ENCODE results near the gene TSR1.
A peak's percentile ranks its signal among the peaks of the same experiment; 100 is the strongest.

TSR1 gene

DNA sequence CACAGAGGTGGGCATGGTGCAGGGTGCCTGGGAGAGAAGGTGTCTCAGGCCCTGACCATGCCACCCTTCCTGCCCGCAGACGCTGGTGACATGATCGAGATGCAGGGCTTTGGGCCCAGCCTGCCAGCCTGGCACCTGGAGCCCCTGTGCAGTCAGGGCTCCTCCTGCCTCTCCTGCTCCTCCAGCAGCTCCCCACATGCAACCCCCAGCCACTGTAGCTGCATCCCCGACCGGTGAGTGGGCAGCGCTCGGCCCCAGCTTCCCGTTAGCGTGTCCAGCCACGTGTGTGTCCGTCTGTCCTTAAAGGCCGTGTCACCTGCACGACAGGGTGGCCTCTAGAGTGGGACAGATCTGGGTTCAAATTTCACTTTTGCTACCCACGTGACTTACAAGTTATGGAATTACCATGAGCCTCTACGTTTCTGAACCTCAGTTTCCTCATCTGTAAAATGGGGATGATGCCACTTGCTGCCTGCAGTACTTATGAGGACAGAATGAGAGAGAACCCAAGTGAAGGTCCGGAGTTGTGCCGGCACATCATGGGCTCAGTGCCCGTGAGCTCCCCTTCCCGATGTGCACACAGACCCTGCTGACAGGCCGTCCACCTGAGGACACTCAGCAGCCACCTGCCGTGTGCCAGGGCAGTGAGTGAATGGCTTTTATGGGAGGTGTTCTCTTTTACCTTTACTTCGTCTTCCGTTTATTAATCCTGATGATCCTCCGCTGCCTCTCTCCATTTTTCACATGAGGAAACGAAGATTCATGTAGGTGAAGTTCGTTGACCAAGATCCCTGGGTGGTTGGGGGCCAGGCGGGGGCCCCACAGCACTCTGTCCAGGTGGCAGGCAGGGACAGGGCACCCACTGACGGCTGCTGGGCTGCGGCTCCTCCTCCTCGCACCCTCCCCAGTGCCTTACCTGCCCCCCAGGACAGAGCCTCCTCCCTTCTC lies 35.2 kb upstream of the TSR1 start:
- ChIA-PET CTCF (interaction anchor here (2.4 kb wide), 1 partner anchor 10 kb away, joined by 12 read pairs; no protein-coding TSS in a partner anchor), POLR2A (no interaction called here)
- TF ChIP-seq BHLHE40 (IDR thresholded peaks at IDR 0.05; ENCODE audit: borderline replicate concordance) (no peak), FOXA1 (IDR thresholded peaks at IDR 0.05) (no peak), ARNT (IDR thresholded peaks at IDR 0.05) (no peak), LEF1 (IDR thresholded peaks at IDR 0.05; ENCODE audit: borderline replicate concordance) (no peak), ZNF384 (IDR thresholded peaks at IDR 0.05) (no peak), NFRKB (IDR thresholded peaks at IDR 0.05) (no peak), TARDBP (IDR thresholded peaks at IDR 0.05) (no peak), PKNOX1 (IDR thresholded peaks at IDR 0.05) (no peak), CTBP1 (IDR thresholded peaks at IDR 0.05; ENCODE audit: borderline replicate concordance) (no peak), HDGF (IDR thresholded peaks at IDR 0.05; ENCODE audit: borderline replicate concordance) (no peak), ELF4 (IDR thresholded peaks at IDR 0.05) (no peak)
- no peak for DNase-seq (ENCODE audit: extremely low spot score)

- no peak for TF ChIP-seq CTBP1 (IDR thresholded peaks at IDR 0.05; ENCODE audit: borderline replicate concordance)
- no peak for TF ChIP-seq NFRKB (IDR thresholded peaks at IDR 0.05)
- TF ChIP-seq LEF1 (IDR thresholded peaks at IDR 0.05; ENCODE audit: borderline replicate concordance), result no peak
- no peak for TF ChIP-seq HDGF (IDR thresholded peaks at IDR 0.05; ENCODE audit: borderline replicate concordance)
- no peak for TF ChIP-seq BHLHE40 (IDR thresholded peaks at IDR 0.05; ENCODE audit: borderline replicate concordance)
- TF ChIP-seq ELF4 (IDR thresholded peaks at IDR 0.05), result no peak
- no peak for TF ChIP-seq FOXA1 (IDR thresholded peaks at IDR 0.05)
- no peak for TF ChIP-seq FOXM1 (IDR thresholded peaks at IDR 0.05; ENCODE audit: borderline replicate concordance)
- TF ChIP-seq ZNF384 (IDR thresholded peaks at IDR 0.05), result no peak
- no peak for DNase-seq (ENCODE audit: extremely low spot score)
- ChIA-PET POLR2A (no interaction called here), CTCF (interaction anchor here (0.7 to 2.4 kb wide), 3 partner anchors 12 to 46 kb away, joined by 3 to 12 read pairs (median 7); no protein-coding TSS in a partner anchor)
Observed at GRCh38 chr17:2370211-2370589, 33.9 kb upstream of the TSR1 start.

DNA sequence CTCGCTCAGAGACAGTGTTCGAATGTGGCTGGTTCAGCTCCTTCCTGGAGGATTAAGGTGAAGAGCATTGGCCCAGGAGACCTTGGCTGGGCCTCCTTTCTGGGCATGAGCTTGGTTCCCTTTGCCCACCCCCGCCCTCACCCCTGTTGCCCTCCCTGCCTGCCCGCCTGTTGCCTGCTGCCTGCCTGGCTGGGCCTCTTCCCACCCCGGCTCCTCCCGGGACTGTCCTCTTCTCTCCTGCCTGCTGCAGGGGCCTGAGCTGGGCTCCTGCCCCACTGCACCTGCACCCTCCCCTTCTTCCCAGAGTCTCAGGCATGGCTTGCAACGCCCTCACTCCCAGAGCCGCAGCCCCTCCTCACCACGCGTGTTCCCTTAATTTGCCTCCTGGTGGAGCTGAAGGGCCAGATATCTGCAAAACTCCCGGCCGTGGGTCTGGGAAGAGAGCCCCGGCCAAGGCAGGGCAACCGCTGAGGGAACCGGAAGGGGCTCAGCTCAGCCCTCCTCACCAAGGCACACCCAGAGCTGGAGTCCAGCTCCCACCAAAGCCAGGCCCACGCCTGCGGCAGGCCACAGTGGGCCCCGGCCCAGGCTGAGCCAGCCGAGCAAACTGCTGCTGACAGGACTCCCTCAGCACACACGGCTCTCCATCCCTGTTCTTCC lies 33.4 kb upstream of the TSR1 start:
- peak; percentile 25 for DNase-seq (ENCODE audit: extremely low spot score)
- POLR2A ChIA-PET, result no interaction called here
- CTCF ChIA-PET, result interaction anchor here (0.7 to 2.4 kb wide), 3 partner anchors 12 to 47 kb away, joined by 3 to 12 read pairs (median 7); no protein-coding TSS in a partner anchor
- no peak for TF ChIP-seq SUZ12 (IDR thresholded peaks at IDR 0.05)
- TF ChIP-seq ELF4 (IDR thresholded peaks at IDR 0.05), result no peak
- TF ChIP-seq FOXK2 (IDR thresholded peaks at IDR 0.05), result no peak
- TF ChIP-seq HDGF (IDR thresholded peaks at IDR 0.05; ENCODE audit: borderline replicate concordance), result no peak
- TF ChIP-seq ZNF384 (IDR thresholded peaks at IDR 0.05), result no peak

DNA sequence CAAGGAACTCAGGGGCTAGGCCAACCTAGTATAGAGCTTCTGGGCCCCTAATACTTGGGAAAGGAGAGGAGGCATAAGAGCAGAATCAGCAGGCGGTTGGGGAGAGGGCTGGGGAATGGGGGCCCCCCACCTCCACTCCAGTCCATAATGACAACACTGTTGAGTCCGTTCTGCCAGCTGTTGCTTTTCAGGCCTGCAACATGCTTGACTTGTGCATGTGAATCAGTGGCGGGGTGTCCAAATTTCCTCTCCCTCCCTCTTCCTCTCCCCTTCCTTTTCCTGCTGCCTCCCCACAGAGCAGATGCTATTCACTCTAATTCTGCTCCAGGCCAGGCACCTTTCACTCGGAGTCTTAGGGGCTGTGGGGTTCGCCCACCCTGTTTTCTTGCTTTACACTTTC lies 32.8 kb upstream of the TSR1 start:
- no peak for DNase-seq (ENCODE audit: extremely low spot score)
- POLR2A ChIA-PET, result no interaction called here
- TF ChIP-seq ZNF384 (IDR thresholded peaks at IDR 0.05) (no peak), FOXA1 (IDR thresholded peaks at IDR 0.05) (no peak), TARDBP (IDR thresholded peaks at IDR 0.05) (no peak), HDGF (IDR thresholded peaks at IDR 0.05; ENCODE audit: borderline replicate concordance) (no peak), CTBP1 (IDR thresholded peaks at IDR 0.05; ENCODE audit: borderline replicate concordance) (no peak), PKNOX1 (IDR thresholded peaks at IDR 0.05) (no peak), NFRKB (IDR thresholded peaks at IDR 0.05) (no peak), LEF1 (IDR thresholded peaks at IDR 0.05; ENCODE audit: borderline replicate concordance) (no peak), FOXM1 (IDR thresholded peaks at IDR 0.05; ENCODE audit: borderline replicate concordance) (no peak), BHLHE40 (IDR thresholded peaks at IDR 0.05; ENCODE audit: borderline replicate concordance) (no peak), L3MBTL2 (conservative IDR thresholded peaks at IDR 0.05) (no peak), FOXK2 (IDR thresholded peaks at IDR 0.05) (no peak), ARNT (IDR thresholded peaks at IDR 0.05) (no peak), SP1 (IDR thresholded peaks at IDR 0.05) (no peak), SUZ12 (IDR thresholded peaks at IDR 0.05) (no peak)
- CTCF ChIA-PET, result interaction anchor here (2.2 to 2.4 kb wide), 2 partner anchors 13 to 16 kb away, joined by 7 to 12 read pairs; no protein-coding TSS in a partner anchor

GRCh38 chr17:2368359-2368758 lies 32.1 kb upstream of the TSR1 start:
- ChIA-PET CTCF (interaction anchor here (2.2 kb wide), 1 partner anchor 15 kb away, joined by 7 read pairs; no protein-coding TSS in a partner anchor), POLR2A (interaction anchor here (1.1 to 1.2 kb wide), 2 partner anchors 14 to 32 kb away, joined by 3 to 4 read pairs; partner anchors contain the start of gene TSR1)
- no peak for DNase-seq (ENCODE audit: extremely low spot score)

More at GRCh38 chr17:2368359-2368758, 32.1 kb upstream of the TSR1 start:
- TF ChIP-seq HDGF (IDR thresholded peaks at IDR 0.05; ENCODE audit: borderline replicate concordance) (no peak), NFRKB (IDR thresholded peaks at IDR 0.05) (no peak), ARNT (IDR thresholded peaks at IDR 0.05) (no peak), ELF4 (IDR thresholded peaks at IDR 0.05) (no peak), L3MBTL2 (conservative IDR thresholded peaks at IDR 0.05) (no peak), FOXA1 (IDR thresholded peaks at IDR 0.05) (no peak), SUZ12 (IDR thresholded peaks at IDR 0.05) (no peak), FOXK2 (IDR thresholded peaks at IDR 0.05) (no peak), CTBP1 (IDR thresholded peaks at IDR 0.05; ENCODE audit: borderline replicate concordance) (no peak)

All from HEK293T (cell line).